Stimulated activated CD8-positive, alpha-beta memory T cell treated with anti-CD3 and anti-CD28 coated beads, Interleukin-7, amount 100 ng/mL, for 1 hour (primary cell): ENCODE results near the gene SP6.

Experiments
- DNase-seq, 2 donors: peaks; one replicate each; pipeline ENCODE4 v3.0.0-alpha.2; 2020; ENCODE audit warnings: low read depth in 2 of 2

Gene SP6

GRCh38 chr17:47812146-47812920 is 38.6 kb downstream of the SP6 start:
- DNase-seq: no peak

GRCh38 chr17:47811709-47812108 is 39.3 kb downstream of the SP6 start:
- no peak for DNase-seq

DNA sequence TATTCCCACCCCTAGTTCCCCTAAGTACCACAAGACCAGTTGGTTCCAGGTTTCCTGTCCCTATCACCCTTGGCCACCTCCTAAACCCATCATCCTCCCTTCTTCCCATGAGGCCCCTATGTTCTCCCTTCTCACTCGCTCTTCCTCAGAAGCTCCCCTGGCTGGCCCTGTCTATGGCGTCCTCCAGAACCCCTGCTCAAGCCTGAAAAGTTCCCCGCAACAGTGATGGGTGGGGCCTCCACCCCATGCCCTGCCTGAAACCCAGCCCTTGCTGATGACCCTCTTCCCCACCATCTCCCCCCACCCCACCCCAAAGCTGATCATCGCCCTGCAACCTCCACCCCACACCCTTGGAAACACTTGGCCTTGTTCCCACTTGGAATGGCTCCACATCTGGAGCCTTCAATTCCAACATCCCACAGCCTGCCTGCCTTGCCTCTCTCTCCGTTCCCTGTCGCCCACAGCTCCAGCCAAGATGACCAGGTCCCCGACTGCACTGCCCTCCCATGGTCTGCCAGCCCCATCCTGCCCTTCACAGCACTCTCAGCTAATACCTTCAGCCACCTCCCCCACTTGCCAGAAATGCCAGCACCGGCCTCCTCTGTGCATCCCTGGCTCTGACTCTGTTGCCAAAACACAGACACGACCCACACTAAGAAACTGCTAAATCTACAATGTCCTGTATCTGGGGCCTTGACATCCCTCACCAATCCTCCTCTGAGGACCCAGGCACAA is 39.9 kb downstream of the SP6 start:
- no peak for DNase-seq

DNA sequence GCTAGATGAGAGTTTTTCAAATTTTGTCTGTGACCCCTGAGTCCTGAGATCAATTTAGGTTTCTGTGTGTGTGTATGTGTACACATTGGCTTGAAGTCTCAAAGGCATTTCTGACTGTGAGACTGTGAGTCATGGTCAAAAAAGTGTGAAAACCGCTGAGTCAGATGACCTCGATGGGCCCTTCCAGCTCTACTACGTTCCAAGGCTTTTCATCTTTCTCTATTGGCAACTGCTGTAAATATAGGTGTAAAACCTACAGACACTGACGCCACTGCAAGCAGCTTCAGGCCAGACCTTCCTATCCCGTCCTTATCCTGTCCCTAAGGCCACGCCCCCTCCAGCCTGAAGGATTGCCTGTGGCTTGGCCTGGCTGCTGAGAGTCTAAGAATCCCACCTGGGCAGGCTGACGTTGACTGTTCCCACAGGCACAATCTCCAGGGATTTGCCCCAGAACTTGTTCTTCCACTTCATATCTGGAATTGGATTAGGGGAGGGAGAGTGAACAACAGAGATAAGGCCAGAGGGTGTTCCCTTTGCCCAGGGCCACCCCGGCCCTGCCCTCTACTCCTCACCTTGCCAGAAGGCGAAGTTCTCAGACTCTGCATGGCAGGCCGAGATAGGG is 40.7 kb downstream of the SP6 start:
- no peak for DNase-seq

- DNase-seq: no peak
Measured at GRCh38 chr17:47808830-47809480, 42.0 kb downstream of the SP6 start.

DNA sequence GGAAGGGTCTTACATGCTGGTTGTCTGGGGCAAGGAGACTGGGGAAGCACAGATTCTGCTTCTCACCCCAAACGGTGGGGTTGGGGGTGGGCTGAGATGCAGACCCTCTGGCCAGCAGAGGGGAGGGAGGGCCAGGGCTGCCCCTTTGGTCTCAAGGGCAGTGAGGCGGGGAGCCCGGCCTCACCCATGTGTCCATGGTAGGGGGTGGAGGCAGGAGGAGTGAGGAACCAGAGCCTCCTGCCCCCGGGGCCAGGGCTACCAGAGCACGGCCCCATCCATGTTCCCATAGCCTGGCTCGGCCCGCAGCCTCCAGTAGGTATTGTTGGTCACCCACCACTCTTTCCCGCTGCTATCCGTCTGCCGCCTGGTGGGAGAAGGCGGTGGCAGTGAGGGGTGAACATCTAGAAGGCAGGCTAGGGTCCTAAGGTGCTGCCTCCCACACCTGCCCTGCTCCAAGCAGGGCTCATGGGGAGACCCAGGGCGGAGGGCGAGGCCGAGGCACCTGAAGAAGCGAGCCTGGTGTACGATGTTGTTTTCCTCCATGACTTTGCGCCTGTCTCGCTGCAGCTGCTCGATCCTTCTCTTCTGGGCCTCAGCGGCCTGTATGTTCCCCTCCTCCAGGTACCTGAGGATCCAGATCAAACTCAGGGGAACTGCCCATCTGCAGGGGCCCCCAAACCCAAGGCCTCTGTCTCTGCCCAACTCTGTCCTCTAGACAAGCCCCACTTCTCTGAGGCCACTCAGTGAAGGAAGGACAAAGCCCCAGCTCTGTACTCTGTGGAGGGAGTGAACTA is 42.7 kb downstream of the SP6 start:
- no peak for DNase-seq

DNA sequence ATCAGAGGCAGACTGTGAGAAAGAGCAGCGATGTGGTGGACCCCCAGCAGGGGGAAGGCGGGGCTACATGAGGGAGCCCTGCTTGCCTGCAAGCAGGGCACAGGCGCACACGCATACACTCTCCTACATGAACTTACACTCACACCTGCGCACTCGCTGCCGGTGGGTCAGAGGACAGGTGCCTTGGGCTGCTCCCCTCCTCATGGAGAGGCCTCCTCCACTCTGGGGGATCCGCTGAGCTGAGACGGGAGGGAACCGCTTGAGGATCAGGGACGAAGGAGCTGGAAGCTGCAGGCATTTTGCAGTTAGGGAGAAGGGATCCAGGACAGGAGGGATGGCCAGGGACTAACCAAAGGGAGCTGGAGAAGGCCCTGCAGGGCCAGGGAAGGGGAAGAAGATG is 43.5 kb downstream of the SP6 start:
- DNase-seq: no peak

- no peak for DNase-seq
Measured at GRCh38 chr17:47806913-47807255, 44.1 kb downstream of the SP6 start.

DNA sequence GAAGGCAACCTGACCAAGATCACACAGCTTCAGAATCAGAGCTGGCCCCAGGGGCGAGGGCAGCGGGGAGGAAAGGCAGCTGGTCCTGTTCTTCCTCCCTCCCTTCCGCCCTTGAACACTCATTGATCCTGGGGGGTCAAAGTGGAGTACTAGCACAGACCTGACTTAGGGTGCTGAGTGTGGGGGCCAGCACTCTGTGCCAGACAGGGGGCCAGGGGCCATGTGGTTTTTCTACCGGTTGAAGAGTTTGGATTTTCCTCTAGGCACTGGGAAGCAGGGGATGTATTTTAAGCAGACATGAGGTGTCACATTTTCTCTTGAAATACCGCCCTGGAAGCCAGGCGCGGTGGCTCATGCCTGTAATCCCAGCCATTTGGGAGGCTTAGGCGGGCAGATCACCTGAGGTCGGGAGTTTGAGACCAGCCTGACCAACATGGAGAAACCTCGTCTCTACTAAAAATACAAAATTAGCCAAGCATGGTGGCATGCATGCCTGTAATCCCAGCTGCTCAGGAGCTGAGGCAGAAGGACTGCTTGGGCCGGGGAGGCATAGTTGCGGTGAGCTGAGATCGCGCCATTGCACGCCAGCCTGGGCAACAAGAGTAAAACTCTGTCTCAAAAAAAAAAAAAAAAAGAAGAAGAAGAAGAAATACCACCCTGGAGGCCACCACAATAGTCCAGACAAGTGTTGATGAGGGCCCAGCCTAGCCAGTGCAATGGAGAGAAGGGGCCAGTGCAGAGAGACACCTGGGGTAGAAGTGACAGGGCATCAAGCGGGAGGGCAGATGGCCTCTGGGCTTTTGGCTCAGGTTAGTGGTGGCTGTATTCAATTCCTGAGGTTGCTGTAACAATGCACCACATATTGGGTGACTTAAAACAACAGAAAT is 44.7 kb downstream of the SP6 start:
- DNase-seq: no peak

GRCh38 chr17:47804461-47804860 is 46.5 kb downstream of the SP6 start:
- DNase-seq: no peak

- DNase-seq: no peak
Measured at GRCh38 chr17:47803751-47804150, 47.2 kb downstream of the SP6 start.

DNA sequence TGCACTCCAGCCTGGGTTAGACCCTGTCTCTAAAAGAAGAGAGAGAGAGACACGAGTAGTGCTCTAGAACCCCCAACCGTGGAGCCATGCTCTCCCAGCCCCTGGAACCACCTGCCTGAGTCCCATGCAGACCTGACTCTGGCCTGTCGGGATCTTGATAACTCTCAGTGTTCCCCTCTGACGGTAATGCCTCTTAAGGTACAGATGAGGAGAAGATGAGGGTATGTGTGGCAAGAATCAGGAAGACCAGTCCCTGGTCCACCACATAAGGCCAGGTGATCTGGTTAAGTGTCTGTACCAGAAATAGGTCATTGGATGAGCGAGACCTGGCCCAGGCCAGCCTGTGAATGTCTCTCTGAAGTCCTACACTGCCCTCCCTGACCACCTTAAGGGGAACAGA is 47.8 kb downstream of the SP6 start:
- DNase-seq: no peak

GRCh38 chr17:47802341-47803022 is 48.5 kb downstream of the SP6 start:
- DNase-seq: peak in 1 of 2 donors; percentile 33

GRCh38 chr17:47801906-47802305 is 49.1 kb downstream of the SP6 start:
- DNase-seq: no peak

DNA sequence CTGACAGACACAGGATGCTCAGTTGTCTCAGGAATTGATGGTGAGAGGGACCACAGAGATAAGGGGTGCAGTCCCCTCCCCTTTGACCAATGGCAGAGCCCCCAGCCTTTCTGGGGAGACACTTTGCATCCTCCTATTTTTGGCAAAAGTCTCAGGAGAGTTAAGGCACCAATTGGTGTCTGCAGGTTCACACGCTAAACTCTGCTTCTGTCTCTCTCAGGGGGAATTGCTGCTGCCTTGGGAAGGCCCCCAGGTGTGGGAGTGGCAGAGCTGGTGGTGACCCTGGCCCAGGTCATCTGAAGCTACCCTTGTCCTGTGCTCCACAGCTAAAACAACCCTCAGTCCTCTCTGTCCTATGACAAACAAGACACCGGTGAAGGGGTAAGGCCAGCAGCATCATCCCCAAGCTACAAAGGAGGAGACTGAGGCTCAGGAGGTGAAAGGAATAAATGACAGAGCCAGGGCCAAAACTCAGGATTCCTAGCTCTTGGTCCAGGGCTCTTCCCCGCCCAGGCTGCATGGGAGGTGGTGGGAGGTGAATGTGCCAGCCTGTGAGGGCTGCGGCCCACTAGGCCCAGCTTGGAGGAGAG is 49.7 kb downstream of the SP6 start:
- no peak for DNase-seq

DNA sequence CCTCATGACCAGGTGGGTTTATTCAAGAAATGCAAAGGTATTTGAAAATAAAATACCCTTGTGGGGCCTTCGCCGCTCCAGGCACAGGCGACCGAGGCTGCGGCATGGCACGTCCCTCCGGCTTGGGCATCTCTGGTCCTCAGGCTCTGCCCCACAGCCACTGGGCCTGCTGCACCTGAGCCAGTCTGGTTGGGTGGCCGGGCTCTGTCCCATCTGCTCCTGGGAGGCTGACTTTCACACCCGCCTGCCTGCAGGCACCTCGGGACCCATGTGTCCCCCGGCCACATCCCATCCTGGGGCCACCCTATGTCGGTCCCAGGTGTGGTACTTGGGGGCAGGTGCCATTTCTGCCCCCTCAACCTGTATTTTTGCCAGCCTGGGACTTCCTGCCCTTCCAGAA is 50.3 kb downstream of the SP6 start:
- no peak for DNase-seq

- DNase-seq: no peak
Measured at GRCh38 chr17:47797797-47798196, 53.2 kb downstream of the SP6 start.
